HCT116 (cell line): ENCODE data around the gene BMF. TPM values are rescaled to one million over a fixed set of nuclear protein-coding genes. Genes with fewer than 3 reads are reported as not detected.

Experiments used
- ATAC-seq: fragments of 200-7000 bp; cut with Tn5 transposase; 2 replicates; pipeline ENCODE4 v1.9.1; 2020; ENCODE audit warnings: mild to moderate bottlenecking, moderate library complexity
- BruUV-seq: library from RNA; stranded (reverse); fragments of 400-500 nt; replicated peaks from 2 replicates; lab custom pipeline; 2021; lab: Mats Ljungman, UMichigan
- CTCF ChIA-PET: fragments of 300-600 bp; sonication (Branson Sonifier 250); formaldehyde crosslinking; loops from one replicate; lab custom pipeline; 2021; ENCODE audit warnings: antibody characterized with exemption; lab: Charles Lee
- POLR2A ChIA-PET: fragments of 300-600, 350-600 bp; sonication (Branson Sonifier 250); formaldehyde crosslinking; loops from one replicate; lab custom pipeline; 2021; ENCODE audit warnings: antibody characterized with exemption; lab: Charles Lee
- RAD21 ChIA-PET, 2 experiments: fragments of 300-600 bp; sonication (Branson Sonifier 250); formaldehyde crosslinking; loops; one replicate each; lab custom pipeline; 2023; ENCODE audit warnings: low total read pairs in 2 of 2; ENCODE audit not compliant: uncharacterized antibody in 2 of 2, unreplicated experiment in 2 of 2, low non-redundant PET in 1 of 2; lab: Charles Lee
- DNase-seq: peaks from one replicate; pipeline ENCODE4 v3.0.0-alpha.2; 2010; ENCODE audit warnings: low read depth, low spot score
- H2AFZ ChIP-seq: fragments of 200-600 bp; shearing (Covaris generic), sonication (generic); 2 replicates; pipeline ENCODE4 v1.6.1; 2017; ENCODE audit warnings: low read depth, mixed run types, mixed read lengths, antibody characterized with exemption, low read length; ENCODE audit not compliant: poor library complexity, severe bottlenecking
- H3K27ac ChIP-seq: 2 replicates; pipeline ENCODE4 v1.5.1; 2012; ENCODE audit warnings: low read depth, low read length
- H3K27me3 ChIP-seq: fragments of 200-600 bp; sonication (generic); 2 replicates; pipeline ENCODE4 v1.6.1; 2016; ENCODE audit warnings: mixed run types, low read length, mixed read lengths; ENCODE audit not compliant: insufficient read depth
- H3K36me3 ChIP-seq, 2 experiments: fragments of 200-500 bp in 1 of 2; fragments of 200-600 bp in 1 of 2; sonication (Bioruptor generic) in 1 of 2; sonication (generic) in 1 of 2; 2 replicates each; pipeline versions ENCODE4 v1.5.1 to v1.6.1; 2014 to 2016; ENCODE audit warnings: low read length in 2 of 2, inconsistent platforms in 1 of 2, mixed read lengths in 1 of 2, mixed run types in 1 of 2; ENCODE audit not compliant: insufficient read depth in 2 of 2, control insufficient read depth in 1 of 2
- H3K4me1 ChIP-seq, 2 experiments: fragments of 200-600 bp in 1 of 2; sonication (generic) in 1 of 2; 2 replicates each; pipeline versions ENCODE4 v1.5.1 to v1.6.1; 2012 to 2017; ENCODE audit warnings: low read length in 2 of 2, inconsistent platforms in 1 of 2, mild to moderate bottlenecking in 1 of 2, mixed read lengths in 1 of 2, mixed run types in 1 of 2, moderate library complexity in 1 of 2; ENCODE audit not compliant: insufficient read depth in 2 of 2, control insufficient read depth in 1 of 2
- H3K4me2 ChIP-seq: fragments of 200-600 bp; sonication (generic); 2 replicates; pipeline ENCODE4 v1.6.1; 2017; ENCODE audit warnings: mixed run types, low read length, mixed read lengths
- H3K4me3 ChIP-seq, 2 experiments: fragments of 200-600 bp in 1 of 2; sonication (generic) in 1 of 2; replicated peaks in 1 of 2; 2 replicates each; pipeline ENCODE4 v1.5.1; 2011 to 2016; ENCODE audit warnings: low read length in 2 of 2, control low read depth in 1 of 2, low read depth in 1 of 2, mild to moderate bottlenecking in 1 of 2, mixed read lengths in 1 of 2, mixed run types in 1 of 2
- H3K79me2 ChIP-seq: fragments of 200-600 bp; sonication (generic); 2 replicates; pipeline ENCODE4 v1.6.1; 2017; ENCODE audit warnings: mild to moderate bottlenecking, mixed run types, low read length, moderate library complexity, mixed read lengths; ENCODE audit not compliant: insufficient read depth
- H3K9ac ChIP-seq: fragments of 200-600 bp; sonication (generic); 2 replicates; pipeline ENCODE4 v1.6.1; 2016; ENCODE audit warnings: low read length, mixed read lengths
- H3K9me2 ChIP-seq: fragments of 200-600 bp; sonication (generic), shearing (Covaris generic); 2 replicates; pipeline ENCODE4 v1.6.1; 2017; ENCODE audit warnings: mixed run types, mild to moderate bottlenecking, moderate library complexity; ENCODE audit not compliant: insufficient read depth
- H3K9me3 ChIP-seq, 2 experiments: fragments of 200-500 bp in 1 of 2; fragments of 200-600 bp in 1 of 2; sonication (Bioruptor generic) in 1 of 2; sonication (generic) in 1 of 2; 2 replicates each; pipeline ENCODE4 v1.6.1; 2014 to 2017; ENCODE audit warnings: low read length in 2 of 2, mixed read lengths in 2 of 2, inconsistent platforms in 1 of 2, low read depth in 1 of 2, mild to moderate bottlenecking in 1 of 2, mixed run types in 1 of 2, moderate library complexity in 1 of 2; ENCODE audit not compliant: control insufficient read depth in 1 of 2, insufficient read depth in 1 of 2
- H4K20me1 ChIP-seq: fragments of 200-600 bp; sonication (generic), shearing (Covaris generic); 2 replicates; pipeline ENCODE4 v1.6.1; 2017; ENCODE audit warnings: mixed run types, mild to moderate bottlenecking, moderate library complexity; ENCODE audit not compliant: insufficient read depth
- ATF3 ChIP-seq: IDR thresholded peaks from 2 replicates; pipeline ENCODE4 v1.6.1; 2012
- EGR1 ChIP-seq: IDR thresholded peaks from 2 replicates; pipeline ENCODE4 v1.6.1; 2012; ENCODE audit warnings: low read depth
- ELF1 ChIP-seq: IDR thresholded peaks from 2 replicates; pipeline ENCODE4 v1.6.1; 2012; ENCODE audit warnings: low read depth, borderline replicate concordance
- ZNF274 ChIP-seq: fragments of 200-500 bp; sonication (Bioruptor generic); IDR thresholded peaks from 2 replicates; pipeline ENCODE4 v1.6.1; 2014; ENCODE audit warnings: mild to moderate bottlenecking, low read depth, low read length, inconsistent platforms
- intact Hi-C: fragments of 100-400 bp; cut with micrococcal nuclease; formaldehyde crosslinking; loops from 2 replicates; pipeline ENCODE4 v1.10.0; 2022
- total RNA-seq: library from RNA; stranded (reverse); gene quantifications from one replicate; pipeline ENCODE4 v1.2.1, GENCODE V29; 2021; ENCODE audit not compliant: unreplicated experiment

BMF gene
- total RNA-seq, 1 experiment from 2014 or later = 1.0 TPM

- no peak overlapping the region for H3K27ac ChIP-seq
- TF ChIP-seq ATF3 = no peak
- TF ChIP-seq EGR1 = no peak
- no peak for TF ChIP-seq ELF1
- H3K4me3 ChIP-seq = no peak overlapping the region
- H3K36me3 ChIP-seq = peaks cover 0 to 2% of the 10 kb centered on the region in 2 experiments; a peak in 1 of 4 replicates
- no peak for DNase-seq
- no peak overlapping the region for H2AFZ ChIP-seq
- ChIA-PET CTCF (interaction anchor here (1.2 to 1.3 kb wide), 2 partner anchors 230 to 287 kb away, joined by 3 read pairs; no protein-coding TSS in a partner anchor), POLR2A (no interaction called here), RAD21 (no interaction called here)
- no peaks in the 10 kb centered on the region for H3K9me2 ChIP-seq
- peak overlapping the region; percentile 70 for H3K4me2 ChIP-seq
- H3K79me2 ChIP-seq = peaks cover 10% of the 10 kb centered on the region; the same call in 1 of the 2 replicates
- peak overlapping the region; percentile 46 for H3K9ac ChIP-seq
- no peaks in the 10 kb centered on the region for H3K9me3 ChIP-seq
- no peaks in the 10 kb centered on the region for H3K27me3 ChIP-seq
- intact Hi-C loops = loop anchor here (2.0 to 10.0 kb wide), 2 partner anchors 65 to 121 kb away; partner anchors contain the start of genes BMF and BUB1B
- no TSS peak for BruUV-seq
- no peak for ATAC-seq
- no peaks in the 10 kb centered on the region for H4K20me1 ChIP-seq
- peaks cover 21 to 44% of the 10 kb centered on the region in 2 experiments for H3K4me1 ChIP-seq
Observed at GRCh38 chr15:40043927-40044716, 64.6 kb downstream of the BMF start.

- Histone ChIP-seq H3K79me2 (peaks cover 21% of the 10 kb centered on the region), H3K4me1 (peaks cover 23 to 45% of the 10 kb centered on the region in 2 experiments), H2AFZ (no peak overlapping the region), H3K27ac (no peak overlapping the region), H3K4me3 (no peak overlapping the region), H3K9me2 (no peaks in the 10 kb centered on the region), H3K4me2 (no peak overlapping the region), H3K9ac (no peak overlapping the region), H3K9me3 (no peaks in the 10 kb centered on the region), H3K36me3 (peaks cover 0 to 2% of the 10 kb centered on the region in 2 experiments; a peak in 1 of 4 replicates), H3K27me3 (no peaks in the 10 kb centered on the region), H4K20me1 (no peaks in the 10 kb centered on the region)
- ATAC-seq = no peak
- CTCF ChIA-PET = interaction anchor here (1.3 kb wide), 1 partner anchor 232 kb away, joined by 3 read pairs; no protein-coding TSS in a partner anchor
- intact Hi-C loops = loop anchor here (10.0 kb wide), 1 partner anchor 122 kb away; the partner anchor contains the start of gene BUB1B
- no peak for TF ChIP-seq ZNF274
- no TSS peak for BruUV-seq
- POLR2A ChIA-PET = no interaction called here
- no peak for DNase-seq
- RAD21 ChIA-PET = no interaction called here
Observed at GRCh38 chr15:40042791-40043320, 65.8 kb downstream of the BMF start.
